IMR-90 (cell line): ENCODE results near the gene ALK. TPM values are rescaled to one million over a fixed set of nuclear protein-coding genes. Genes with fewer than 3 reads are reported as not detected.

ENCODE experiments used
- ATAC-seq: fragments of 200-7000 bp; cut with Tn5 transposase; 2 replicates; pipeline ENCODE4 v1.9.1; 2020; ENCODE audit warnings: low read depth, mild to moderate bottlenecking, moderate library complexity
- BruUV-seq: library from RNA; stranded (reverse); fragments of 400-500 nt; replicated peaks from 2 replicates; lab custom pipeline; 2021; lab: Mats Ljungman, UMichigan
- CTCF ChIA-PET: fragments of 300-600 bp; formaldehyde crosslinking; extraction: SDS; loops from one replicate; lab custom pipeline; 2021; ENCODE audit warnings: antibody characterized with exemption; lab: Yijun Ruan, JAX
- POLR2A ChIA-PET: fragments of 300-600 bp; sonication (Branson Sonifier 250); formaldehyde crosslinking; loops from one replicate; lab custom pipeline; 2022; ENCODE audit warnings: antibody characterized with exemption; ENCODE audit not compliant: unreplicated experiment; lab: Charles Lee
- DNase-seq: peaks from one replicate; pipeline ENCODE4 v3.0.0; 2013
- H2AFZ ChIP-seq: replicated peaks from 2 replicates; pipeline ENCODE3; 2013; ENCODE audit warnings: low read length, mild to moderate bottlenecking; ENCODE audit not compliant: poor library complexity
- H2AK5ac ChIP-seq: 2 replicates; pipeline ENCODE4 v1.6.1; 2013; ENCODE audit warnings: low read depth, low read length, inconsistent platforms
- H2AK9ac ChIP-seq: replicated peaks from 2 replicates; pipeline ENCODE3; 2013; ENCODE audit warnings: mild to moderate bottlenecking, low read depth, low read length, moderate library complexity; ENCODE audit not compliant: poor library complexity
- H2BK120ac ChIP-seq: 2 replicates; pipeline ENCODE4 v1.6.1; 2013; ENCODE audit warnings: low read depth, low read length, inconsistent platforms
- H2BK15ac ChIP-seq: 3 replicates; pipeline ENCODE4 v1.6.1; 2013; ENCODE audit warnings: low read depth, low read length, inconsistent platforms
- H2BK20ac ChIP-seq: 2 replicates; pipeline ENCODE4 v1.6.1; 2013; ENCODE audit warnings: low read depth, mild to moderate bottlenecking, inconsistent platforms, low read length, moderate library complexity
- H2BK5ac ChIP-seq: 2 replicates; pipeline ENCODE4 v1.6.1; 2013; ENCODE audit warnings: mild to moderate bottlenecking, low read depth, low read length, inconsistent platforms; ENCODE audit not compliant: poor library complexity, severe bottlenecking
- H3K14ac ChIP-seq: replicated peaks from 2 replicates; pipeline ENCODE4 v1.6.1; 2013; ENCODE audit warnings: low read depth, low read length, inconsistent platforms
- H3K18ac ChIP-seq: 2 replicates; pipeline ENCODE4 v1.6.1; 2013; ENCODE audit warnings: low read depth, low read length, control low read depth
- H3K23ac ChIP-seq: 2 replicates; pipeline ENCODE4 v1.6.1; 2013; ENCODE audit warnings: low read depth, low read length, inconsistent platforms
- H3K27ac ChIP-seq: 2 replicates; pipeline ENCODE4 v1.5.1; 2013; ENCODE audit warnings: mild to moderate bottlenecking, control low read depth, low read length; ENCODE audit not compliant: insufficient read depth
- H3K27me3 ChIP-seq: 2 replicates; pipeline ENCODE4 v1.6.1; 2013; ENCODE audit warnings: low read length; ENCODE audit not compliant: control insufficient read depth, insufficient read depth
- H3K36me3 ChIP-seq: 2 replicates; pipeline ENCODE4 v1.6.1; 2013; ENCODE audit warnings: low read length, mixed read lengths; ENCODE audit not compliant: control insufficient read depth, insufficient read depth
- H3K4ac ChIP-seq: 2 replicates; pipeline ENCODE4 v1.6.1; 2013; ENCODE audit warnings: low read depth, low read length, inconsistent platforms
- H3K4me1 ChIP-seq: 2 replicates; pipeline ENCODE4 v1.6.1; 2013; ENCODE audit warnings: low read length, mixed read lengths; ENCODE audit not compliant: control insufficient read depth, insufficient read depth
- H3K4me2 ChIP-seq: 2 replicates; pipeline ENCODE4 v1.6.1; 2013; ENCODE audit warnings: low read depth, mild to moderate bottlenecking, control low read depth, low read length, moderate library complexity
- H3K4me3 ChIP-seq: 2 replicates; pipeline ENCODE4 v1.5.1; 2013; ENCODE audit warnings: low read depth, mild to moderate bottlenecking, control low read depth, low read length, moderate library complexity; ENCODE audit not compliant: insufficient read depth
- H3K56ac ChIP-seq: 2 replicates; pipeline ENCODE4 v1.6.1; 2013; ENCODE audit warnings: low read length, inconsistent platforms; ENCODE audit not compliant: insufficient read depth; ENCODE audit errors: extremely low read depth
- H3K79me1 ChIP-seq, 2 experiments: 2 replicates each; pipeline ENCODE4 v1.6.1; 2013; ENCODE audit warnings: low read length in 2 of 2, inconsistent platforms in 1 of 2, low read depth in 1 of 2
- H3K9ac ChIP-seq: 2 replicates; pipeline ENCODE4 v1.6.1; 2013; ENCODE audit warnings: low read depth, low read length, control low read depth
- H3K9me1 ChIP-seq: 2 replicates; pipeline ENCODE4 v1.6.1; 2013; ENCODE audit warnings: low read length, inconsistent platforms; ENCODE audit not compliant: insufficient read depth
- H3K9me3 ChIP-seq: 2 replicates; pipeline ENCODE4 v1.6.1; 2013; ENCODE audit warnings: low read length; ENCODE audit not compliant: control insufficient read depth, insufficient read depth
- H4K20me1 ChIP-seq: 2 replicates; pipeline ENCODE4 v1.6.1; 2013; ENCODE audit warnings: low read length, inconsistent platforms; ENCODE audit not compliant: insufficient read depth
- H4K5ac ChIP-seq: 2 replicates; pipeline ENCODE4 v1.6.1; 2013; ENCODE audit warnings: mild to moderate bottlenecking, low read depth, low read length, control low read depth
- H4K8ac ChIP-seq, 2 experiments: 2 replicates each; pipeline ENCODE4 v1.6.1; 2013; ENCODE audit warnings: low read depth in 2 of 2, low read length in 2 of 2, control low read depth in 1 of 2, inconsistent platforms in 1 of 2
- H4K91ac ChIP-seq: 2 replicates; pipeline ENCODE4 v1.6.1; 2013; ENCODE audit warnings: low read depth, low read length, inconsistent platforms; ENCODE audit not compliant: insufficient read depth
- BHLHE40 ChIP-seq: fragments of 150-350 bp; IDR thresholded peaks from 2 replicates; pipeline ENCODE4 v1.6.1; 2016; ENCODE audit warnings: mild to moderate bottlenecking, low read depth, low read length
- CEBPB ChIP-seq: IDR thresholded peaks from 2 replicates; pipeline ENCODE4 v1.6.1; 2012; ENCODE audit warnings: low read depth, low read length, improper control_type of control experiment
- CHD1 ChIP-seq: IDR thresholded peaks from 2 replicates; pipeline ENCODE4 v1.6.1; 2012; ENCODE audit warnings: low read depth, low read length, improper control_type of control experiment
- FOS ChIP-seq: fragments of 150-350 bp; IDR thresholded peaks from 2 replicates; pipeline ENCODE4 v1.6.1; 2016; ENCODE audit warnings: low read depth, low read length
- MAFK ChIP-seq: IDR thresholded peaks from 2 replicates; pipeline ENCODE4 v1.6.1; 2012; ENCODE audit warnings: low read depth, low read length, improper control_type of control experiment
- MAZ ChIP-seq: IDR thresholded peaks from 2 replicates; pipeline ENCODE4 v1.6.1; 2012; ENCODE audit warnings: low read depth, mild to moderate bottlenecking, low read length, improper control_type of control experiment, moderate library complexity, borderline replicate concordance
- MXI1 ChIP-seq: IDR thresholded peaks from 2 replicates; pipeline ENCODE4 v1.6.1; 2012; ENCODE audit warnings: low read depth, mild to moderate bottlenecking, low read length, moderate library complexity, borderline replicate concordance
- NFE2L2 ChIP-seq: fragments of 150-350 bp; IDR thresholded peaks from 2 replicates; pipeline ENCODE4 v1.6.1; 2016; ENCODE audit warnings: low read depth, mild to moderate bottlenecking, low read length
- POLR2A ChIP-seq: IDR thresholded peaks from 2 replicates; pipeline ENCODE4 v1.6.1; 2012; ENCODE audit warnings: mild to moderate bottlenecking, low read depth, low read length
- RAD21 ChIP-seq: IDR thresholded peaks from 2 replicates; pipeline ENCODE4 v1.6.1; 2012; ENCODE audit warnings: low read length, improper control_type of control experiment
- RCOR1 ChIP-seq: IDR thresholded peaks from 2 replicates; pipeline ENCODE4 v1.6.1; 2012; ENCODE audit warnings: mild to moderate bottlenecking, low read length, improper control_type of control experiment; ENCODE audit not compliant: insufficient replicate concordance
- RFX5 ChIP-seq: IDR thresholded peaks from 2 replicates; pipeline ENCODE4 v1.8.0; 2012; ENCODE audit warnings: low read depth, mild to moderate bottlenecking, low read length, moderate library complexity
- SMC3 ChIP-seq: fragments of 150-350 bp; IDR thresholded peaks from 2 replicates; pipeline ENCODE4 v1.6.1; 2016; ENCODE audit warnings: low read depth, mild to moderate bottlenecking, antibody characterized with exemption, low read length, moderate library complexity
- WGBS, 2 experiments: methylation state at CpG; one replicate each; pipeline versions ENCODE4 v1.1.5 to v1.1.7; 2013; ENCODE audit warnings: missing lambda C conversion rate in 2 of 2; ENCODE audit not compliant: insufficient read length in 1 of 2; ENCODE audit errors: extremely low coverage in 2 of 2; 5-methylcytosine and 5-hydroxymethylcytosine counted together
- dilution Hi-C: fragments of 300-500 bp; cut with HindIII; formaldehyde crosslinking; loops from one replicate; pipeline ENCODE4 v1.14.3; 2018; ENCODE audit warnings: low sequenced_read_pairs; ENCODE audit not compliant: unreplicated experiment
- in situ Hi-C: fragments of 300-500 bp; cut with MboI; formaldehyde crosslinking; loops from 3 replicates; pipeline ENCODE4 v1.14.3; 2019; ENCODE audit warnings: low sequenced_read_pairs, inconsistent platforms, mixed read lengths
- intact Hi-C: fragments of 100-400 bp; cut with micrococcal nuclease; formaldehyde crosslinking; loops from 2 replicates; pipeline ENCODE4 v1.10.0; 2022
- polyA plus RNA-seq, 3 experiments: library from polyadenylated mRNA; depleted of rRNA; stranded (reverse); fragments of >200 nt; gene quantifications; 2 replicates each; pipeline ENCODE4 v1.2.3, GENCODE V29; 2012; ENCODE audit warnings: low replicate concordance in 1 of 3
- total RNA-seq: library from RNA; depleted of rRNA; stranded (reverse); fragments of >200 nt; gene quantifications from 2 replicates; pipeline ENCODE4 v1.2.3, GENCODE V29; 2012
- TF ChIP-seq, protein P1 (sequence below): fragments of 150-350 bp; IDR thresholded peaks from 2 replicates; pipeline ENCODE4 v1.6.1; 2017; ENCODE audit warnings: mild to moderate bottlenecking, antibody characterized with exemption, low read length, low read depth
- TF ChIP-seq, protein P2 (sequence below): conservative IDR thresholded peaks from 2 replicates; pipeline ENCODE4 v1.5.1; 2012; ENCODE audit warnings: mild to moderate bottlenecking, low read depth, low read length, improper control_type of control experiment
- TF ChIP-seq, protein P3 (sequence below): fragments of 150-350 bp; IDR thresholded peaks from 2 replicates; pipeline ENCODE4 v1.6.1; 2016; ENCODE audit warnings: low read depth, mild to moderate bottlenecking, low read length, moderate library complexity, borderline replicate concordance

ALK gene
- total and polyA plus RNA-seq, 2 of the 4 experiments (the other 2 are of a cell fraction) = not detected

DNA sequence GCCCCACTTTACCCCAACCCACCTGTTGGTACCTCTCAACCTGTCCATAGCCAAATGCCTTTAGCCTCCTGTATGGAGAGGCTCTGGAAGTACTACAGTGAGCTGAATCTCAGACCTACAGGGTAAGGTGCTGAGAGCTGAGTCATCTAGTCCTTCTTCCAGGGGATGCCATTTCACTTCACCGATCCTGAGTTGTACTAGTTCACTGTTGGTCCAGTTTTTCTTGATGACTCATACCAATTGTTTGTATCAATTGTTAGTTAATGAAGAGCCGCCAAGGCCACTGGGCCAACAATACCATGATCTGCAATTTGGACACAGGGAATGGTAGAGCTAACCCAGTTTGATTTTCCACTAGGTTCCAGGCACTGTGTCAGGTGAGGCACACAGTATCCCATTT is 549.2 kb downstream of the ALK start:
- Histone ChIP-seq H2BK5ac (no peak overlapping the region), H3K14ac (no peak overlapping the region), H4K20me1 (no peaks in the 10 kb centered on the region), H2AFZ (no peak overlapping the region), H3K4me1 (no peaks in the 10 kb centered on the region), H3K4ac (no peak overlapping the region), H2AK9ac (no peak overlapping the region), H3K4me2 (no peak overlapping the region), H3K9me1 (no peaks in the 10 kb centered on the region), H3K9ac (no peak overlapping the region), H4K91ac (no peak overlapping the region), H3K36me3 (no peaks in the 10 kb centered on the region), H4K8ac (no peak overlapping the region), H3K4me3 (no peak overlapping the region), H2BK20ac (no peak overlapping the region), H4K5ac (no peak overlapping the region), H3K56ac (no peak overlapping the region), H3K18ac (no peak overlapping the region), H2BK120ac (no peak overlapping the region), H3K23ac (no peak overlapping the region), H3K79me1 (no peaks in the 10 kb centered on the region), H3K27me3 (peaks cover 1% of the 10 kb centered on the region; the same call in 1 of the 2 replicates), H3K27ac (no peak overlapping the region), H2BK15ac (no peak overlapping the region), H2AK5ac (no peak overlapping the region), H3K9me3 (no peaks in the 10 kb centered on the region)
- TF ChIP-seq NFE2L2 = no peak
- no peak for TF ChIP-seq RCOR1
- TF ChIP-seq BHLHE40 = no peak
- TF ChIP-seq, protein P1, sequence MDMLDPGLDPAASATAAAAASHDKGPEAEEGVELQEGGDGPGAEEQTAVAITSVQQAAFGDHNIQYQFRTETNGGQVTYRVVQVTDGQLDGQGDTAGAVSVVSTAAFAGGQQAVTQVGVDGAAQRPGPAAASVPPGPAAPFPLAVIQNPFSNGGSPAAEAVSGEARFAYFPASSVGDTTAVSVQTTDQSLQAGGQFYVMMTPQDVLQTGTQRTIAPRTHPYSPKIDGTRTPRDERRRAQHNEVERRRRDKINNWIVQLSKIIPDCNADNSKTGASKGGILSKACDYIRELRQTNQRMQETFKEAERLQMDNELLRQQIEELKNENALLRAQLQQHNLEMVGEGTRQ = no peak
- TF ChIP-seq FOS = no peak
- TF ChIP-seq MAZ = no peak
- TF ChIP-seq CHD1 = no peak
- no peak for TF ChIP-seq SMC3
- TF ChIP-seq CEBPB = no peak
- TF ChIP-seq POLR2A = no peak
- TF ChIP-seq RAD21 = no peak
- no peak for TF ChIP-seq MAFK
- TF ChIP-seq RFX5 = no peak
- TF ChIP-seq, protein P2, sequence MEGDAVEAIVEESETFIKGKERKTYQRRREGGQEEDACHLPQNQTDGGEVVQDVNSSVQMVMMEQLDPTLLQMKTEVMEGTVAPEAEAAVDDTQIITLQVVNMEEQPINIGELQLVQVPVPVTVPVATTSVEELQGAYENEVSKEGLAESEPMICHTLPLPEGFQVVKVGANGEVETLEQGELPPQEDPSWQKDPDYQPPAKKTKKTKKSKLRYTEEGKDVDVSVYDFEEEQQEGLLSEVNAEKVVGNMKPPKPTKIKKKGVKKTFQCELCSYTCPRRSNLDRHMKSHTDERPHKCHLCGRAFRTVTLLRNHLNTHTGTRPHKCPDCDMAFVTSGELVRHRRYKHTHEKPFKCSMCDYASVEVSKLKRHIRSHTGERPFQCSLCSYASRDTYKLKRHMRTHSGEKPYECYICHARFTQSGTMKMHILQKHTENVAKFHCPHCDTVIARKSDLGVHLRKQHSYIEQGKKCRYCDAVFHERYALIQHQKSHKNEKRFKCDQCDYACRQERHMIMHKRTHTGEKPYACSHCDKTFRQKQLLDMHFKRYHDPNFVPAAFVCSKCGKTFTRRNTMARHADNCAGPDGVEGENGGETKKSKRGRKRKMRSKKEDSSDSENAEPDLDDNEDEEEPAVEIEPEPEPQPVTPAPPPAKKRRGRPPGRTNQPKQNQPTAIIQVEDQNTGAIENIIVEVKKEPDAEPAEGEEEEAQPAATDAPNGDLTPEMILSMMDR = no peak
- TF ChIP-seq, protein P3, sequence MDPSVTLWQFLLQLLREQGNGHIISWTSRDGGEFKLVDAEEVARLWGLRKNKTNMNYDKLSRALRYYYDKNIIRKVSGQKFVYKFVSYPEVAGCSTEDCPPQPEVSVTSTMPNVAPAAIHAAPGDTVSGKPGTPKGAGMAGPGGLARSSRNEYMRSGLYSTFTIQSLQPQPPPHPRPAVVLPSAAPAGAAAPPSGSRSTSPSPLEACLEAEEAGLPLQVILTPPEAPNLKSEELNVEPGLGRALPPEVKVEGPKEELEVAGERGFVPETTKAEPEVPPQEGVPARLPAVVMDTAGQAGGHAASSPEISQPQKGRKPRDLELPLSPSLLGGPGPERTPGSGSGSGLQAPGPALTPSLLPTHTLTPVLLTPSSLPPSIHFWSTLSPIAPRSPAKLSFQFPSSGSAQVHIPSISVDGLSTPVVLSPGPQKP = no peak
- TF ChIP-seq MXI1 = no peak
- WGBS, 2 experiments = no CpG with 5 or more reads among the region's 2 CpGs
- ChIA-PET POLR2A (no interaction called here), CTCF (no interaction called here)
- dilution Hi-C loops (no loop called here), in situ Hi-C loops (no loop called here), intact Hi-C loops (no loop called here)
- ATAC-seq (no peak), DNase-seq (no peak)
- BruUV-seq = no TSS peak
